ENCODE data around the gene RALGDS. TPM values are rescaled to one million over a fixed set of nuclear protein-coding genes. Genes with fewer than 3 reads are reported as not detected.

RALGDS gene
- total and polyA plus RNA-seq, 9 of the 15 experiments (the other 6 are each of a cell fraction or from before 2014, with no cell fraction given): 0.75 to 43.3 (median 27.1) TPM

DNA sequence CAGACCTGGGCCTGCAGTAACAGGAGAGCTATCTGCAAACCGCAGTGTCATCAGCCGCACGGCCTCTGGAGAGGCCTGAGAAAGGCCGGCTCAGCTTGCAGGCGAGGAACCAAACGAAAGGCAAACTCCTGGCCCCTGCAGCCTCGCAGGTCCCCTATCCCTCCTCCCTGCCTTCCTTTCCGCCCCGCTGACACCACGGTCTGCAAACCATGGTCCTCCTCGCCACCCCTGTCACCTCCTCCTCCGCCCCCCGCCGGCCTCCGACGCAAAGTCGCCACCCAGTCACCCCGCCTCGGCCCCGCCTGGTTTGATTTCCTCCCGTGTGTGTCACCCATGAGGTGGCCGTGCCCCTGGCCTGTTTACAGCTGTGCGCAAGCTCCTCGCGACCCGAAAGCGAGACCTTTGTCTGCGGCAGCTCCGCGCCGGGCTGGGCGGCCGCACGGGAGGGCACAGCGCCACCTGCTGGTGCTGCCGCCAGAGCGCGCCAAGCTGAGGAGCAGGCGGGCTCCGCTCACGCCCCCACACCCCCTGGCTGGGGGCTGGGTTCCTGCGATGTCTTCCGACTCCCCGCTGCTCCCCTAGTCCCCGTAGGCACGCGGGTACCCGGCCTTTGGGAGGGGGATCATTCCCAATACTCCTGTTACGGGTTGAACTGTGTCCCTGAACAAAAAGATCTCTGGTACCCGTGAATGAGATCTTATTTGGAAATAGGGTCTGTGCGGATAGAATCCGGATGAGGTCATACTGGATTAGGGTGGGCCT is 23.3 kb upstream of the RALGDS start (continued):
- TF ChIP-seq, protein P1, sequence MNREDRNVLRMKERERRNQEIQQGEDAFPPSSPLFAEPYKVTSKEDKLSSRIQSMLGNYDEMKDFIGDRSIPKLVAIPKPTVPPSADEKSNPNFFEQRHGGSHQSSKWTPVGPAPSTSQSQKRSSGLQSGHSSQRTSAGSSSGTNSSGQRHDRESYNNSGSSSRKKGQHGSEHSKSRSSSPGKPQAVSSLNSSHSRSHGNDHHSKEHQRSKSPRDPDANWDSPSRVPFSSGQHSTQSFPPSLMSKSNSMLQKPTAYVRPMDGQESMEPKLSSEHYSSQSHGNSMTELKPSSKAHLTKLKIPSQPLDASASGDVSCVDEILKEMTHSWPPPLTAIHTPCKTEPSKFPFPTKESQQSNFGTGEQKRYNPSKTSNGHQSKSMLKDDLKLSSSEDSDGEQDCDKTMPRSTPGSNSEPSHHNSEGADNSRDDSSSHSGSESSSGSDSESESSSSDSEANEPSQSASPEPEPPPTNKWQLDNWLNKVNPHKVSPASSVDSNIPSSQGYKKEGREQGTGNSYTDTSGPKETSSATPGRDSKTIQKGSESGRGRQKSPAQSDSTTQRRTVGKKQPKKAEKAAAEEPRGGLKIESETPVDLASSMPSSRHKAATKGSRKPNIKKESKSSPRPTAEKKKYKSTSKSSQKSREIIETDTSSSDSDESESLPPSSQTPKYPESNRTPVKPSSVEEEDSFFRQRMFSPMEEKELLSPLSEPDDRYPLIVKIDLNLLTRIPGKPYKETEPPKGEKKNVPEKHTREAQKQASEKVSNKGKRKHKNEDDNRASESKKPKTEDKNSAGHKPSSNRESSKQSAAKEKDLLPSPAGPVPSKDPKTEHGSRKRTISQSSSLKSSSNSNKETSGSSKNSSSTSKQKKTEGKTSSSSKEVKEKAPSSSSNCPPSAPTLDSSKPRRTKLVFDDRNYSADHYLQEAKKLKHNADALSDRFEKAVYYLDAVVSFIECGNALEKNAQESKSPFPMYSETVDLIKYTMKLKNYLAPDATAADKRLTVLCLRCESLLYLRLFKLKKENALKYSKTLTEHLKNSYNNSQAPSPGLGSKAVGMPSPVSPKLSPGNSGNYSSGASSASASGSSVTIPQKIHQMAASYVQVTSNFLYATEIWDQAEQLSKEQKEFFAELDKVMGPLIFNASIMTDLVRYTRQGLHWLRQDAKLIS (CRISPR knock-in tag; IDR thresholded peaks at IDR 0.05): peak; percentile 74; the same call in 1 of the 2 replicates
- TF ChIP-seq TAF1 (IDR thresholded peaks at IDR 0.05; ENCODE audit: control insufficient read depth, extremely low read depth, insufficient read depth, low read length, severe bottlenecking): no peak
- TF ChIP-seq OTX1 (CRISPR knock-in tag; IDR thresholded peaks at IDR 0.05): peak; percentile 70; the same call in 1 of the 2 replicates
- TF ChIP-seq HDAC3 (IDR thresholded peaks at IDR 0.05; ENCODE audit: borderline replicate concordance, partially characterized antibody): no peak
- TF ChIP-seq BCOR (IDR thresholded peaks at IDR 0.05): peak; percentile 69
- TF ChIP-seq RBM34 (IDR thresholded peaks at IDR 0.05; ENCODE audit: borderline replicate concordance, insufficient read depth, low read length): no peak
- TF ChIP-seq, protein P2, sequence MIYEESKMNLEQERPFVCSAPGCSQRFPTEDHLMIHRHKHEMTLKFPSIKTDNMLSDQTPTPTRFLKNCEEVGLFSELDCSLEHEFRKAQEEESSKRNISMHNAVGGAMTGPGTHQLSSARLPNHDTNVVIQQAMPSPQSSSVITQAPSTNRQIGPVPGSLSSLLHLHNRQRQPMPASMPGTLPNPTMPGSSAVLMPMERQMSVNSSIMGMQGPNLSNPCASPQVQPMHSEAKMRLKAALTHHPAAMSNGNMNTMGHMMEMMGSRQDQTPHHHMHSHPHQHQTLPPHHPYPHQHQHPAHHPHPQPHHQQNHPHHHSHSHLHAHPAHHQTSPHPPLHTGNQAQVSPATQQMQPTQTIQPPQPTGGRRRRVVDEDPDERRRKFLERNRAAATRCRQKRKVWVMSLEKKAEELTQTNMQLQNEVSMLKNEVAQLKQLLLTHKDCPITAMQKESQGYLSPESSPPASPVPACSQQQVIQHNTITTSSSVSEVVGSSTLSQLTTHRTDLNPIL (CRISPR knock-in tag; IDR thresholded peaks at IDR 0.05): no peak
- TF ChIP-seq HNRNPH1 (optimal IDR thresholded peaks at IDR 0.05; ENCODE audit: low read depth, low read length): no peak
- TF ChIP-seq, protein P3, sequence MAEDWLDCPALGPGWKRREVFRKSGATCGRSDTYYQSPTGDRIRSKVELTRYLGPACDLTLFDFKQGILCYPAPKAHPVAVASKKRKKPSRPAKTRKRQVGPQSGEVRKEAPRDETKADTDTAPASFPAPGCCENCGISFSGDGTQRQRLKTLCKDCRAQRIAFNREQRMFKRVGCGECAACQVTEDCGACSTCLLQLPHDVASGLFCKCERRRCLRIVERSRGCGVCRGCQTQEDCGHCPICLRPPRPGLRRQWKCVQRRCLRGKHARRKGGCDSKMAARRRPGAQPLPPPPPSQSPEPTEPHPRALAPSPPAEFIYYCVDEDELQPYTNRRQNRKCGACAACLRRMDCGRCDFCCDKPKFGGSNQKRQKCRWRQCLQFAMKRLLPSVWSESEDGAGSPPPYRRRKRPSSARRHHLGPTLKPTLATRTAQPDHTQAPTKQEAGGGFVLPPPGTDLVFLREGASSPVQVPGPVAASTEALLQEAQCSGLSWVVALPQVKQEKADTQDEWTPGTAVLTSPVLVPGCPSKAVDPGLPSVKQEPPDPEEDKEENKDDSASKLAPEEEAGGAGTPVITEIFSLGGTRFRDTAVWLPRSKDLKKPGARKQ (CRISPR knock-in tag; IDR thresholded peaks at IDR 0.05): no peak
- TF ChIP-seq SRSF9 (IDR thresholded peaks at IDR 0.05; ENCODE audit: borderline replicate concordance, low read depth, low read length): no peak
- no peak for TF ChIP-seq NR4A1 (CRISPR knock-in tag; IDR thresholded peaks at IDR 0.05)
- TF ChIP-seq NR4A1 (tag; IDR thresholded peaks at IDR 0.05): peak; percentile 82
- no peak for TF ChIP-seq ZNF282 (CRISPR knock-in tag; IDR thresholded peaks at IDR 0.05)
- no peak for TF ChIP-seq NFATC3 (IDR thresholded peaks at IDR 0.05)
